Ishikawa (cell line): ENCODE measurements around the gene MYRIP.

Source experiments
- CEBPB ChIP-seq: IDR thresholded peaks from 2 replicates; pipeline ENCODE4 v1.6.1; 2012
- CREB1 ChIP-seq: IDR thresholded peaks from 2 replicates; pipeline ENCODE4 v1.6.1; 2012; ENCODE audit warnings: low read depth
- EGR1 ChIP-seq: IDR thresholded peaks from 2 replicates; pipeline ENCODE4 v1.6.1; 2012
- EP300 ChIP-seq: IDR thresholded peaks from 2 replicates; pipeline ENCODE4 v1.6.1; 2012; ENCODE audit warnings: borderline replicate concordance
- FOXM1 ChIP-seq: IDR thresholded peaks from 2 replicates; pipeline ENCODE4 v1.6.1; 2012; ENCODE audit warnings: low read depth, borderline replicate concordance
- NFIC ChIP-seq: IDR thresholded peaks from 2 replicates; pipeline ENCODE4 v1.6.1; 2012
- RAD21 ChIP-seq: IDR thresholded peaks from 2 replicates; pipeline ENCODE4 v1.6.1; 2012; ENCODE audit warnings: low read depth
- TAF1 ChIP-seq: IDR thresholded peaks from 2 replicates; pipeline ENCODE4 v1.6.1; 2012; ENCODE audit warnings: low read depth, mild to moderate bottlenecking
- TCF12 ChIP-seq: IDR thresholded peaks from 2 replicates; pipeline ENCODE4 v1.6.1; 2012; ENCODE audit warnings: low read depth
- TEAD4 ChIP-seq: IDR thresholded peaks from 2 replicates; pipeline ENCODE4 v1.6.1; 2012
- YY1 ChIP-seq: IDR thresholded peaks from 2 replicates; pipeline ENCODE4 v1.6.1; 2012; ENCODE audit warnings: low read depth
- ZBTB7A ChIP-seq: IDR thresholded peaks from 2 replicates; pipeline ENCODE4 v1.6.1; 2012; ENCODE audit warnings: low read depth
- TF ChIP-seq, protein P1 (sequence below): IDR thresholded peaks from 2 replicates; pipeline ENCODE4 v1.6.1; 2012
- TF ChIP-seq, protein P2 (sequence below): IDR thresholded peaks from 2 replicates; pipeline ENCODE4 v1.6.1; 2012
- TF ChIP-seq, protein P3 (sequence below): IDR thresholded peaks from 2 replicates; pipeline ENCODE4 v1.6.1; 2012; ENCODE audit warnings: low read depth, mild to moderate bottlenecking

Gene MYRIP

DNA sequence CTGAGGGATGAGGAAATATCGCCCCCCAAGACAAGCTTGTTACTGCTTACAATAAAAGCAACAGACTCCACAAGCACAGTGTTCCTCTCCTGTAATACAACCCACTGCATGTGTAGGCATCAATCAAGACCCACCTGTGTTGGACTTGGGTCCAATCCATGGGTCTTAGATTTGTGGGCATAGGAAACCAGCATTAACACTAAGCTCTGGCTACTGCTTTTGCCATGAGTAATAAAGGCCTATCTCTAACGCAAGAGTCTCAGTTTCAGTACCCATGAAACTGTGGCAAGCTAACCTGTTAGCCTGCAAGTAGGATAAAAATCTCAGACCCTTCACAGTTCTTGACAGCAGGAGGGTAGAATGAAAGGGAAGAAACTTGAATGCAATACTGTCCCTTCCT is 494.9 kb downstream of the MYRIP start:
- TF ChIP-seq EP300 = no peak
- TF ChIP-seq, protein P1, sequence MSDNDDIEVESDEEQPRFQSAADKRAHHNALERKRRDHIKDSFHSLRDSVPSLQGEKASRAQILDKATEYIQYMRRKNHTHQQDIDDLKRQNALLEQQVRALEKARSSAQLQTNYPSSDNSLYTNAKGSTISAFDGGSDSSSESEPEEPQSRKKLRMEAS = no peak
- no peak for TF ChIP-seq EGR1
- no peak for TF ChIP-seq TAF1
- TF ChIP-seq FOXM1 = no peak
- no peak for TF ChIP-seq CREB1
- TF ChIP-seq TCF12 = no peak
- TF ChIP-seq, protein P2, sequence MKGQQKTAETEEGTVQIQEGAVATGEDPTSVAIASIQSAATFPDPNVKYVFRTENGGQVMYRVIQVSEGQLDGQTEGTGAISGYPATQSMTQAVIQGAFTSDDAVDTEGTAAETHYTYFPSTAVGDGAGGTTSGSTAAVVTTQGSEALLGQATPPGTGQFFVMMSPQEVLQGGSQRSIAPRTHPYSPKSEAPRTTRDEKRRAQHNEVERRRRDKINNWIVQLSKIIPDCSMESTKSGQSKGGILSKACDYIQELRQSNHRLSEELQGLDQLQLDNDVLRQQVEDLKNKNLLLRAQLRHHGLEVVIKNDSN = no peak
- TF ChIP-seq, protein P3, sequence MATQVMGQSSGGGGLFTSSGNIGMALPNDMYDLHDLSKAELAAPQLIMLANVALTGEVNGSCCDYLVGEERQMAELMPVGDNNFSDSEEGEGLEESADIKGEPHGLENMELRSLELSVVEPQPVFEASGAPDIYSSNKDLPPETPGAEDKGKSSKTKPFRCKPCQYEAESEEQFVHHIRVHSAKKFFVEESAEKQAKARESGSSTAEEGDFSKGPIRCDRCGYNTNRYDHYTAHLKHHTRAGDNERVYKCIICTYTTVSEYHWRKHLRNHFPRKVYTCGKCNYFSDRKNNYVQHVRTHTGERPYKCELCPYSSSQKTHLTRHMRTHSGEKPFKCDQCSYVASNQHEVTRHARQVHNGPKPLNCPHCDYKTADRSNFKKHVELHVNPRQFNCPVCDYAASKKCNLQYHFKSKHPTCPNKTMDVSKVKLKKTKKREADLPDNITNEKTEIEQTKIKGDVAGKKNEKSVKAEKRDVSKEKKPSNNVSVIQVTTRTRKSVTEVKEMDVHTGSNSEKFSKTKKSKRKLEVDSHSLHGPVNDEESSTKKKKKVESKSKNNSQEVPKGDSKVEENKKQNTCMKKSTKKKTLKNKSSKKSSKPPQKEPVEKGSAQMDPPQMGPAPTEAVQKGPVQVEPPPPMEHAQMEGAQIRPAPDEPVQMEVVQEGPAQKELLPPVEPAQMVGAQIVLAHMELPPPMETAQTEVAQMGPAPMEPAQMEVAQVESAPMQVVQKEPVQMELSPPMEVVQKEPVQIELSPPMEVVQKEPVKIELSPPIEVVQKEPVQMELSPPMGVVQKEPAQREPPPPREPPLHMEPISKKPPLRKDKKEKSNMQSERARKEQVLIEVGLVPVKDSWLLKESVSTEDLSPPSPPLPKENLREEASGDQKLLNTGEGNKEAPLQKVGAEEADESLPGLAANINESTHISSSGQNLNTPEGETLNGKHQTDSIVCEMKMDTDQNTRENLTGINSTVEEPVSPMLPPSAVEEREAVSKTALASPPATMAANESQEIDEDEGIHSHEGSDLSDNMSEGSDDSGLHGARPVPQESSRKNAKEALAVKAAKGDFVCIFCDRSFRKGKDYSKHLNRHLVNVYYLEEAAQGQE = no peak
- TF ChIP-seq ZBTB7A = no peak
- TF ChIP-seq RAD21 = no peak

GRCh38 chr3:40306336-40306735 is 496.9 kb downstream of the MYRIP start:
- TF ChIP-seq, protein P1 = no peak
- TF ChIP-seq RAD21 = no peak
- TF ChIP-seq EP300 = no peak
- TF ChIP-seq FOXM1 = no peak
- TF ChIP-seq, protein P3 = no peak
- no peak for TF ChIP-seq YY1
- TF ChIP-seq TAF1 = no peak
- TF ChIP-seq ZBTB7A = no peak
- TF ChIP-seq EGR1 = no peak
- no peak for TF ChIP-seq CREB1
- TF ChIP-seq, protein P2 = no peak
- TF ChIP-seq CEBPB = no peak

DNA sequence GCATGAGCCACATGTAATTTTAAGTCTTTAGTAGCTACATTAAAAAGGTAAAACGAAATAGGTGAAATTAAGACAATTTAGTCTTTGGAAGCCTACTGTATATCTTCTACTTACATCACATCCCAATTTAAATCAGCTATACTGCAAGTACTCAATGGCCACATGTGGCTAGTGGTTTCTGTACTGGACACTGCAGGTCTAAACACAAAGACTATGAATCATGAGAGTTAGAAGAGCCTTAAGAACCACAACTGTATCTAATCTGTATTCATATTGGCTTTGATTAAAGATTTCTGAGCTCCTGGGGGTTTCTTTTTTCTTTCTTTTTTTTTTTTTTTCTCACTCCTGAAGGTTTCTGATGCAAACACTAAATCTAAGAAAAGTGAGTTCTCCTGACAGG is 497.8 kb downstream of the MYRIP start:
- TF ChIP-seq RAD21 = no peak
- no peak for TF ChIP-seq FOXM1
- TF ChIP-seq, protein P2 = no peak
- no peak for TF ChIP-seq CEBPB
- TF ChIP-seq, protein P3 = no peak
- TF ChIP-seq EGR1 = no peak
- no peak for TF ChIP-seq NFIC
- TF ChIP-seq EP300 = no peak
- no peak for TF ChIP-seq ZBTB7A
- TF ChIP-seq YY1 = no peak

DNA sequence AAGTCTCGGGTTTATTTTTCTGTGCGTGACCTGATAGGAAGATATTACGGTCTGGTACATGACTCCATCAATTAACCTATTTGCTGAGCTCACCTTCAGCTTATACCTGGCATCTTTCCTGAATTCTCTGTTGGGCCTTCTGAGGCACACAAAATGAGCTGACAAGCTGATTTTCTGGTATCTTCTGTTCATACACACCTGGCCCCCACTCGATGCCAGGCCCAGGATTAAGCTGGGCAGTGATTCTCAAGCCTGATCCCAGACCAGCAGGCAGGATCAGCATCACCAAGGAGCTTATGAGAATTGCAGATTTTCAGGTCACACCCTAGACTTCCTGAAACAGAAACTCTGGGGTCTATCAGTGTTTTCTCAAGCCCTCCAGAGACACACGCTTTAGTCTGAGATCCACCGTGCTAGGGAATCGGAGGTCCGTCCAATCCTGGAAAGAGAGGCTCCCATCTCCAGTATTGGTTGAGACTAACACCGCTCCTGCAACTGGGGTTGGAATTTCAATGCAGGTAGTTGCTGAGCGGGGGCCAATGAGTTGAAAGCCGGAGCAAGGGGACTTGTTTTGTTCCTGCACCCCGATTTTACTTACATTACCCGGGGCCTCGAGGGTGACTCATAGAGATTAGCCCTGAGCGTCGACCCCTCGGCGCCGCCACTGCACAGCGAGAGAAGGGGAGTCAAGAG is 499.5 kb downstream of the MYRIP start:
- TF ChIP-seq YY1 (no peak), RAD21 (no peak), FOXM1 (no peak), TAF1 (no peak), TCF12 (no peak), CEBPB (no peak), EGR1 (no peak), CREB1 (no peak), EP300 (no peak), NFIC (no peak), ZBTB7A (no peak), TEAD4 (no peak)
- TF ChIP-seq, protein P1 = no peak
- TF ChIP-seq, protein P3 = no peak
- TF ChIP-seq, protein P2 = no peak
